GM12891 (cell line): ENCODE results near the gene NDUFS2.

Experiments used
- POLR2A ChIP-seq: IDR thresholded peaks from 2 replicates; pipeline ENCODE4 v1.6.1; 2011; ENCODE audit warnings: low read depth, low read length, control low read depth
- POLR2AphosphoS5 ChIP-seq: IDR thresholded peaks from 2 replicates; pipeline ENCODE4 v1.6.1; 2011; ENCODE audit warnings: low read depth, low read length, control low read depth
- POU2F2 ChIP-seq: IDR thresholded peaks from 2 replicates; pipeline ENCODE4 v1.6.1; 2011; ENCODE audit warnings: low read depth, mild to moderate bottlenecking, control low read depth, low read length, moderate library complexity
- TAF1 ChIP-seq: IDR thresholded peaks from 2 replicates; pipeline ENCODE4 v1.6.1; 2011; ENCODE audit warnings: low read depth, low read length, control low read depth

GRCh38 chr1:161199506-161200139, 2.5 kb upstream of the NDUFS2 start:
- TF ChIP-seq POLR2A (no peak), POU2F2 (no peak), POLR2AphosphoS5 (no peak), TAF1 (no peak)
